ENCODE measurements around the gene SEC61B.

The SEC61B gene

DNA sequence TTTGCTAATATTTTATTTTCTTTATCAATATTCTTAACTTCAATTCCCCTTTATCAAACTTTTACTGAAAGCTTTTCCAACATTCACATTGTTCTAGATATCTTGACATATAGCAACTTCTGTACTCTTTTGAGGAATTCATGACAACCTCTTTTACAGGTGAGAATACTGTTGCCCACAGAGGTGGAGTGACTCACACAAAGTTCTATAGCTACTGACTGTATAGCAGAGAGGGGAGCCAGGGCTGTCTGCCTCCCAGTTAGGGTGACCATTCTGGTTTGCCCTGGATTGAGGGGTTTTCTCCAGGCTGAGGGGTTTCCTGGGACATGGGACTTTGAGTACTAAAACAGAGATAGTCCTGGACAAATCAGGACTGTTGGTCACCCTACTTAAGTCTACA is 16.2 kb downstream of the SEC61B start:
- no peak for DNase-seq

DNA sequence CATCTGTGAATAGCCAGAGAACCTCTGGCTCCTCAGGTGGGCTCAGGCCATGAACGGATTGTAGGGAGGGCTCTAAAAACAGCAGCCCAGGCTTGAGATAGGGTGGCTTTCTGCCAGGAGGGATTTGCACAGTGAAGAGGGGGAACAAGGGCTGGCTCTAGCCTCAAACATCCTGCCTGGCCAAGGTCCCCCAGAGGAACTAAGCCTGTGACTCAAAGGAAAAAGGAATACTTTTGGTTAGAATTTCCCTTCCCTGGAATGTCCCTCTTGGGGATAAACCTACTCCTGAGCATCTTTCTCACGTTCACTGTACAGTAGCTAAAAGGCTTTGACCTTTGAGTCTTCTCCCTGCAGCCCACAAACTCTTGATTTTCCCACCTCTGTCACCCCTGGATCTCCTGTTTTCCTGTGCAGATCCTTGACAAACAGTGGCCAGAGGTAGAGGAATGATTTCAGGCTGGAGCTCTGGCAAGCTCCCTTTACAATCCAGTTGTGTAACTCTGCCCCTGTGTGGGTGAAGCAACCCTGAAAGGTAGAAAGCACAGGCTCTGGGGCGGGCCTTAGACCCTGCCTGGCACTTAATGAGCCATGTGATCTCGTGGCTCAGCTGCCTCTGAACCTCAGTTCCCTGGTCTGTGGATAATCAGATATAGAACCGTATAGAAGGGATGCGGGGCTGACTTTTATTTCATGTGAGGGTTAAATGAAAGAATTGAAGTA is 17.4 kb downstream of the SEC61B start:
- DNase-seq: no peak

DNA sequence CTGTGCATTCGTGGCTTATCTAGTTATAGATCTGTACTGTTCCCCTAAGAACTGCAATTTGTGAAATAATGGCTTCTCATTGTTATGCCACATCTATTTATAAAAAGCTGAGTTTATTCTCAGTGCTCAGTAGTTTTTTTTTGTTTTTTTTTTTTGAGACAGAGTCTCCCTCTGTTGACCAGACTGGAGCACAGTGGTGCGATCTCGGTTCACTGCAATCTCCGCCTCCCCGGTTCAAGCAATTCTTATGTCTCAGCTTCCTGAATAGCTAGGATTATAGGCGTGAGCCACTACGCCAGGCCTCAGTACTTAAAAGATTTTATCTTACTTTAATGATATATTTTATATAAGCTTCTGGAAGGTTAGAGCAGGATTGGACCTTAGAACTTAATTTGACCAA is 19.0 kb downstream of the SEC61B start:
- DNase-seq: no peak

DNA sequence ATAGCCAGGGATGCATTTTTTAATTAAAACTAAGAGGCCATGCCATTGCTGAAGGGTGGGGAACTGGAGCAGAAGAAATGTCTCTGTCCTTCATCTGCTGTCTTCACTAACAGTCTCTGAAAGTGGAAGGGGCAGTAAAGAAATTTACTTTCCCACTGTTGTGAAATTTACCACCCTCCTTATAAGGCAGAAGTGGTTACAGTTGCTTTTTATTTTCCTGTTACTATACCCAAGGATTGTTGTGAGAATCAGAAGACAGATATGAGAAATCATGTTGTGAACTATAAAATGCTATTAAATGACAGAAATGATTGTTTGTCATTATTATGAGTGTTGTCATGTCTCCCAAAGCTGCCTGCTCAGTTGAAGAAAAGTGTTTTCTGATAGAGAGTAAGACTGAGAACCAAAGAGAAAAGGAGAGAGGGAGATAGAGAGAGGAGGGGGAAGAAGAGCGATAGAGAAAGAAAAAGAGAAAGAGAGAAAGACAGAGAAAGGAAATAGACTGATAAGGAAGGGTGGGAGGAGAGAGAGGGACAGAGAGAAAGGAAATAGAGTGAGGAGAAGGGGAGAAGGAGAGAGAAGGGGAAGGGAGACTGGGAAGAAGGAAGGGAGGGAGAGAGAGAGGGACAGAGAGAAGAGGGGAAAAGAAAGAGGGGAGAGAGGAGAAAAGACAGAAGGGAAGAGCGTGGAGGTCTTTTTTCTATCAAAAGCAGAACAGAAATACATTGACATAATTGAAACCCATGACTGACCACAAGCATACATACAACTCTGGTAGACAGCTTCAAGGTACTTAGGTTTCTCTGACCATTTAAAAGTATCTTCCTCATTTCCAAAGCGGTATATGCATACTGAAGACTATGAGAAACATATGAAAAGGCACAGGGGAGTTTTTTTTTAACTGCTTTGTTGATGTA is 22.5 kb downstream of the SEC61B start:
- DNase-seq: no peak

DNA sequence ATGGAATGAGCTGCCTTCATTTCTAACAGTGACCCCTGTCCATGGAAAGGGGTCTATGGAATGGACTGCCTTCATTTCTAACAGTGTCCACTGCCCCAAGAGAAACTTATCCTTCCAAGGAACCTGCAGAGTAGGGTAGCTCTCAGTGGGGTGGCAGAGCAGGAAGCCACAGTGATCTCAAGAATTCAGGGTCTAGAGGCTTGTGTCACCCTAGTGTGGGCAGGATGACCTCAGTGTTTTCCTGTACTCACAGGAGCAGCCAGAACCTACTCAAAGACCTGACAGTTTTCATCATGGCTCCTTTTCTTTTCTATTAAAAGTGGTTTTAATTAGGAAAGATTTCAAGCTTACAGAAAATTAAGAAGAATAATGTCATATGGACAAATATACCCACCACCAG is 27.5 kb downstream of the SEC61B start:
- DNase-seq: no peak

DNA sequence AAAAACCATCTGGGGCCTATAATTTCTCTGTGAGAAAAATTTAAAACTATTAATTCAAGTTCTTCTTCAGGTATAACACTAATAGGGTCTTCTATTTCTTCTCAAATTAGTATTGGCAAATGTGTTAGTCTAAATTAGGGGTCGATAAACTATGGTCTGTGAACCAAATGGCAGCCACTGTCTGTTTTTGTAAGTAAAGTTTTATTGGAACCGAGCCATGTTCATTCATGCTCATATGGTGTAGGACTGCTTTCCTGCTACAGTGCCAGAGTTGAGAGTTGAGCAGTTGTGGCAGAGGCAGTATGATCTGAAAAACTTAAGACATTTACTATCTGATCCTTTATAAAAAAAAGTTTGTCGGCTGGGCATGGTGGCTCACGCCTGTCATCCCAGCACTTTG is 29.1 kb downstream of the SEC61B start:
- no peak for DNase-seq

DNA sequence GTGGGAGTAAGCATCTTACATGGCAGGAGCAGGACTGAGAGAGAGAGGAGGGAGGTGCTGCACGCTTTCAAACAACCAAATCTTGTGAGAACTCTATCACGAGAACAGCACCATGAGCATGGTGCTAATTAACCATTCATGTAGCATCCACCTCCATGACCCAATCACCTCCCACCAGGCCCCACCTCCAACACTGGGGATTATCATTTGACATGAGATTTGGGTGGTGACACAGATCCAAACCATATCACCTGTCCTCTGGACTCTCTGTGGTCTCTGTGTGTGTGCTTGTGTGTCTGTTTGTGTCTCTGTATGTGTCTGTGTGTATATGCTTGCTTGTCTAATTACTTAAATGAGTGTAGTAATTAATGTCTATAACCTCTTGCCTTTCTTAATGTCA is 31.1 kb downstream of the SEC61B start:
- DNase-seq: no peak

DNA sequence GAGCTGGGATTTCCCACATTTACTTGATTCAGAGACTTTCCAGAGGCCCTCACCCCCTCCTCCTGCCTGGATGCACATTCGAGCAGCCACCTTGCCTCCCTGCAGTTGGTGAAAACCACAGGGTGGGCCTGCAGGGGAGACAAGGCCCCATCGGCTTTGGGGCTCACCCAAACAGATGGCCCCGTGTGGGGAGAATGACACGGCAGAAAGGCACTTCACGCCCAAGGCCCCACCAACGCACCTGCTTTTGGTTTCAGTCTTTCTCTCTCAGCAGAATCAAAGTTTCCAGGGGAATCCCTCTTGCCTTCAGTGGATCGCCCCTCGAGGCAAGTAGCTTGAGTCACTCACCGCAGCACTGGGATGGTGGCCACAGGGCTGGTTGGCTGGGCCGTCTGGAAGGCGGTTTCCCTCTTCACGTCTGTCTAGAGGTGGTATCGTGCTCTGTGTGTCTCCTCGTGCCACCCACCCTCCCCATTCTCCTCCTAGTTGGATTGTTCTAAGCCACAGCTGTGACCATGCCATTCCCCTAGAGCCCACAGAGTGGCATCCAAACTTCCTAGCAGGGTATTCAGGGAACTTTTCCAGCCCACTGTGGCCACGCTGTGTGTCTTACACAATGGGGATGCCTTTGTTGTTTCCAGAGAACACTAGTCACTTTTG is 31.8 kb downstream of the SEC61B start:
- no peak for DNase-seq

DNA sequence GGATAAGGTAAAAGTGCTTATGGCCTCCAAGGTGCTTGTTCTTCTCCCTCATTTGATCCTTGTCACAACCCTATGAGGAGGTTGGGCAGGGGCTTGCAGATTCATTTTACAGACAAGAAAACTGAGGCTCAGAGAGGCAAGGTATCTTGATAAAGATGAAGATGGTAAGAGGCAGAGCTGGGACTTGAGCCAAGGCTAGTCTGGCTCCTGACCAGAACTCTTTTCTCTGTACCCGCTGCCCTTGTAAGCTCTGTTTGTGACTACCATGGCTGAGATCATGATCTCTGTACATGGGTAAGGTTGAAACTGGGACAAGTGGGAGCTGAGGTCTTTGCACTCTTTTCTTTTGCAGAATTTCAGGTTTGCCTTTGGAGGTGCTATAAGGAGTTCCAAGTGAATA is 33.6 kb downstream of the SEC61B start:
- no peak for DNase-seq

DNA sequence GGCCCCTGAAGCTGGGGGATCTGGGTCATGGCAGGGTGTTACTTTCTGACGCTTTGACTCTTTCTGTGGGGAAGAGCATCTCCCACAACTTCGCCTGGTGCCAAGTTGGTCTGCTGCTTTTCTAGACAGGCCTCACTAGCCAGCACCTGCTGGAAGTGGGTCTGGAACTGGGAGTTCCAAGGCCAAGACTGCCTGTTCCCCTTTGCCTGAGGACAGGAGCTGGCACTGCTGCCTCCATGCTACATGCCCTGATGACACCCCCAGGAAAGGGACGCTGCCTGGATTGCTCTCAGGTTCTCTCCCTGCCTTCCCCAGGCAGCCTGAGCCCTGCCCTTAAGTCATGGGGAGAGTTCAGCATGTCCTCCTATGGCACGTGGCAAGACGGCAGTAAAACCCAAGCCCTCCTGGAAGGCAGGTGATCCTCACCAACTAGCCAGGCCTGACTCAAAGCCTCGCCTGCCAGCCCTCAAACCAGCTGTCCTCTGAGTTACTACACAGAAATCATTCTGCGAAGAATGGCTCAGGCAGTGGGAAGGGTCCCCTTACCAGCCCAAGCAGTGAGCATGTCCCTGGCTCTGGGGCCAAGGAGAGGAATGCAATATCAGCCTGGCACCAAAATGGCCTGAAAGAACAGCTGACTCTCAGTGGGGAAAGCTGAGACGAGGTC is 35.8 kb downstream of the SEC61B start:
- DNase-seq: no peak

DNA sequence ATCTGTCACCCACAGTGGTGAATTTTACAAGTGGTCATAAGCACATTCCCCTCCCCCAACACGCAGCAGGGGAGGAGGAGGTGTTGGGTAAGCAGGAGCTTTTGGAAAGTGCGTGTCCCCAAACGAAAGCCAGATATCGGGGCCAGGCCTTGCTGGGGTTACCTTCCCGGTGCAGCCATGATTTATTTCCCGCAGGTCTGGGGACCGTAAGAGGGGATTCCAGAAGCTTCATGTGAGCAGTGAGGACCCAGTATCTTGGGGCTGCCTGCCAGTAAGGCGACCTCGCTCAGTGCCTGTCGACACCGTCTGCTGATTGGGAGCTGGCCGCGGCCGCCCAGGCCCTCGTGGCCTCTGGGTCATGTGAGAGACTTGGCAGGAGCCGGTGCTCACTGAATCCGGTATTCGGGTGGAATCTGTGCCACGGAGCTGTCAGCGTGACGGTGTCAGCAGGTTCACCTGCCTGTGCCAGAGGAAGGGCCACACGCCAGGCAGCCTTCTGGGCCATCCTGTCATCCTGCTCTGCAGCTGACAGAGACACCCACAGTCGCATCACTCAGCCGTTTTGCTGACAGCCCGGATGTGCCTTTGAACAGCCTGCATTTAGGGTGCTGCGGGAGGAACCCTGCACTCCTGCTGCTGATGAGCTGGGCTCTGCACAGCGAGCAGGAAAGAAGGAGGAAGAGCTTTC is 37.3 kb downstream of the SEC61B start:
- no peak for DNase-seq

DNA sequence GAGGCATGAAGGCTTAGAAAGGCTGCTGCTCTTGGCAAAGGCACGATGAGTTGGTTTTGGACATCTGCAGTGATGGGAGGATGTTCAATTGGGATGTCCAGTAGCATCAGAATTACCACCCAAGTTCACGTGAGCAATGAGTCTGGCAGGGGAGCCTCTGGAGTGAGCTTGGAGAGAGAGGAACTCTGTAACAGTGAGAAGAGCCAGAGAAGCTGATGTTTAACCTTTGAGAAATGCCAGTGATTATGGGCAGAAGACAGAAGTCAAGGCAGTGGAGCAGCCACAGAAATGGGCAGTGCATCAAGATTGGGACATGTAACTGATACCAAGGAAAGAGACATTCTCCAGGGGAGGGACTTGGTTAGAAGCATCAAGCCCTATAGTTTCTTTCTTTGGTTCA is 39.8 kb downstream of the SEC61B start:
- DNase-seq: no peak

DNA sequence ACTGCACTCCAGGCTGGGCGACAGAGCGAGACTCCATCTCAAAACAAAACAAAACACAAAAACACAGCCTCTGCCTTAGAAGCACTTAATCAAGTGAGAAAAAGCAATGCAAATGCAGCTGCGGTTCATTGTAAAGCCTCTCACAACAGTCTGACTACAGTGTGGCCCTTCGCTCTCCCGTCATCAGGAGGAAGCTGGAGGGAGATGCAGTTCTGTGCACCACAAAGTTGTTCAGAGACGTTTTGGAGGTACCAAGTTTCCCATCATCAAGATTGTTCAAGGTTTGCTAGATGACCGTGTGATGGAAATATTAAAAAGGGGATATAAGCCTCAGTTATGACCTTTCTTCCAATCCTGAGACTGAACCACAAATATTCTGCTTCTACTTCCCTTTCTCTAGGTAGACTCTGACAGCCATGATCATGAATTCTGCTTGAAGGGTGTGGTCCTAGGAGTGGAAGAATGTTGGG is 40.9 kb downstream of the SEC61B start:
- no peak for DNase-seq

DNA sequence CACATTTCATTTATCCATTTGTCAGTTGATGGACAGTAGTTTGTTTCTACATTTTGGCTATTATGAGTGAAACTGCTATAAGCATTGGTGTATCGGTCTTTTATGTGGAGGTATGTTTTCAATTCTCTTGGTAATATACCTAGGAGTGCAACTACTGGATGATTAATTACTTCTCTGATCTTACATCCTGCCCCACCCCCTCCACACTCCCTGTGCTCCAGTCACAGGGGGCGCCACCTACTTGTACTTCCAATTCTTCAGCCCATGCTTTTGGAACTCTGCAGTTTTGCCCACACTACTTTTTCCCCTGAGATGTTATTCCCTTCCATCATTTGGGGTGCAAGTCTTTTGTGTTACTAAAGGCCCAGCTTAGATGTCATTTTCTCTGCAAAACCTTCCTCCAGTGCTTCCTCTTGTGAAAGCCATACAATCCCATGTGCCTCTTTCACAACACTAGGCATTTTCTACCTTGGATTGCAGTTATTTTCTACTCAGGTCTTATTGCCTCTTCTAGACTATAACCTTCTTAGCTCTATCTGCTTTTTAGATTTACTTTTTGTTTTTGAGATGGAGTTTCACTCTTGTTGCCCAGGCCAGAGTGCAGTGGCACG is 42.1 kb downstream of the SEC61B start:
- DNase-seq: no peak

DNA sequence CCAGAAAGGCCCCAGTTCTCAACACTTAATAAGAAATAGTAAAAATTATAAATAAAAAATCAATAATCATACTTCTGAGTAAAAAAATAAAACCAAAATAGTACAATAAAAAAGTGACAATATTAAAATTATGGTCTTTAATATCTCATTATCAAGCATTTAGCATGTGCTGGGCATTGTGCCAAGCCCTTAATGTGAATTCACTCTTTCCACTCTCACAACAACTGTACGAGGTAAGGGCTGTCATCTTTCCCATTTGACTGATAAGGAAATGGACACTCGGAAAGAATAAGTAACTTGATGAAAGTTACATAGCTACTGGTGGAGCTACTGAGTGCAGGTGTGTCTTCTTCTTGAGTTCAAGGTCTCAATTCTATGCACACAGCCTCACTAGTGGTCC is 43.6 kb downstream of the SEC61B start:
- DNase-seq: no peak

DNA sequence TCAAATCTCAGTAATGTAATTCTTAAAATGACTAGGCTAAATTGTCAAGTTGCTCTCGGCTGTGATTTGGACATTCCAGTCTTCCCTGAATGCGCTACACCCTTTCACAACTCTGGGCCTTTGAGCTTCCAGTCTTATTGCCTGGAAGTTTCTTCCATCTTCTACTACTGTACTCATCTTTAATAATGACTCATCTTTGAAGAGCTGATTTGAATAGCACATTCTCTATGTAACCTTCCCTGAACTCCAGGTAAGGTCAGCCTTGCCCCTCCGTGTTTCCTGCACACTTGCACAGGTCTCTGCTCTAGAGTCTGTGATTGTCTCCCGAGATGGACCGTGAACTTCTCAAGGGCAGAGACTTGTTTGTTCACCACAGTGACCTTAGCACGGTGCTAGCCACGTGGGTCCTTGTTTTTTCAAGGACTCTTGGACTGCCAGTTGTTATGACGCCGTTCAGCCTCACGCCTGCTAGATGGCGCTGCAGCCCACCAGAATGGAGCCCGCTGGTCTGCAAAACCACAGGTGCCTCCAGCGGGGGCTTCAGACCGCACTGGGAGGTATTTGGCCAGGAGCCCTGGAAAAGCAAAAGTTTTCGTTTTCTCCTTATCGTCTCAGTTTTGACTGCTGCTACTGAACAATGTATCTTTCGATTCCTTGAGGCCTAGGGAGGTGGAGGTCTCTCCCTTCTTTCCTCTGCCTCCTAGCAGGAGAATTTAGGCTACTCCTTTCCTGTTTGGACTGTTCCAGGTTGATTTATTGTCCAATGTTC is 44.4 kb downstream of the SEC61B start:
- DNase-seq: peak; percentile 38

DNA sequence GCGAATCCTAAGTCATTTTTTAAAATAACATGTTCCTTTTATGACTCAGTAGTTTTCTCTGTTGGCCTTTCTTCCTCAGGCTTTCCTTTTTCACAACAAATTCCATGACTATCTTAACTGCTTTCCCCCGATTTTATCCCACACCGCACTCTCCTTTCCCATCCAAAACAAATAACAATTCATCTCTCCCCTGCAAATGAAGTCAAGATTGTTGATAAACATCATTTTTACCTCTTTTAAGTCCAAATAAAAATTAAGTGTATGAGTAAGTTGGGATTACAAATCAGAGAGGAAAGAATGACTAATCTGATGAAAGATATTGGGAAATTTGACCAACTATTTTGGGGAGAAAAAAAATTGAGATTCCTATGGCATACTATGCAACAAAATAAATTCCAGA is 47.3 kb downstream of the SEC61B start:
- DNase-seq: no peak

DNA sequence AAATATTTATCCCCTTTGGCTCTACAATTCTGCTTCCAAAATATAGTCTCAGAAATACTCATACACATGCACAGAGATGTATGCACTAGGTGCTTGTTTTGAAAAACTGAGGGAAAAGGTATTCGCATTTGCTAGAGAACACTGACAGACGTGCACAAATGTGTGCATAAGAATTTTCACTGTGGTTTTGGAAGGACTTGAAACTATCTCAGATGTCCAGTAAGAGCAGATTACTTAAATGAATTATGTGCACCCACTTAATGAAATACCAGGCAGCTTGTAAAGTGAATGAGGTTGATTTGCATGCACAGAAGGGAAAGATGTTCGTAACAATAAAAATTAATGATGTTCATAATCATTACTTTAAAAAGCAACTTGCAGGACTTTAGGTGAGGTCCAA is 48.4 kb downstream of the SEC61B start:
- no peak for DNase-seq

DNA sequence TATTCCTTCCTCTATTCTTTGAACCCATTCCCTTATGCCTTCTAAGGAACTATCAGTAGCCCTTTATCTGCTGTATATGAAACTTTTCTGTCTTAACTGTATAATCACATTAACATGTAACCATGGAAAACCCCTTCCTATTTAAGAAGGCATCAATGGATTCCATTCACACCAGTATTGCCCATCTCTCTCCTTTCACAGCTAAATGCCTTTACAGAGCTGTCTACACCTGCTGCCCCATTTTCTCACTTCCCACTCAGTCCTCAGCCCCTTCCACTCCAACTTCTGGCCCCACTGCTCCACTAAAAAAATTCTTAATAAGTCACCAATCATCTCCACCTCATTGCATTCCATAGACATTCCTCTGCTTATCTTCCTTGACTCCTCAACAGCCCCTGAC is 50.8 kb downstream of the SEC61B start:
- DNase-seq: no peak

DNA sequence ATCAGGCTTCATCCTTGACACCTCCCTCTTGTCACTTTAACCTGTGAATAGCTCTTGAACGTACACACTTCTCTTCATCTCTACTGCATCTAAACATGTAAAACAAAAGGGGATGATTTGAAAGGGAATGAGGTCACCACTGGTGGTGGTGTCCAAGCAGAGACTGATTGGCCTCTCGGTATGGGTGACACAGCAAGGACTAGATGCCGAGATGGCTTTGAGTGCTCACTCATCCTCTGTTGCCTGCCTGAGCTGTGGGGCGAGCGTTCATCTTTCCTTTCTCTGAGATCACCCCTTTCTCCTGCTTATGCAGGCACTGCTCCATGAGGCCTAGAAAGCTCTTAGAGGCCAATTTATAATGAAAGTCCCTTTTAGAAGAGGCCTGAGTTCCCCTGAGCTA is 51.9 kb downstream of the SEC61B start:
- DNase-seq: no peak

DNA sequence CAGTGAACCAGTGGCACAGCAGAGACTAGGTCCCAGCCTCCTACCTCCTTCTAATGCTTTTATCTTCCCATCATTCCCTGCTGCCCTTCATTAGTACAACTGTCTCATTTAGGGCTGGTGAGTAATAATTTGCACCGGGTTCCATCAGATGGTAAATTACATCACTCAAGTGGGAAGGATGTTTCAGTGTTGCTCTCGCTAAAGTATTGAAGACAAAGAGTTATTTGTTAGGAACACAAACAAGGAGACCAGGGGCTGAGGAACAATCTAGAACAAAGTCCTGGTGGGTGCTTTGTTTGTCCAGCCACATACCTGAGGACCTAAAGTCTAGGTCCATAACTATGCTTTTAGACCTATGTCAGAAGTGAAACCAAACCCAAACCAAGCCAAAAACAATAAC is 52.4 kb downstream of the SEC61B start:
- no peak for DNase-seq

All from KG1 (cell line).